Activated T-cell treated with anti-CD3 and anti-CD28 coated beads for 24 hours (primary cell): ENCODE measurements around the gene MAGED4B.
"Not testable (repeated sequence)": the region's sequence is repeated elsewhere in the genome, so short reads cannot be mapped to it uniquely, and the experiment has no call there.

ENCODE experiments used
- DNase-seq: peaks from one replicate; pipeline ENCODE4 v3.0.0-alpha.2; 2020; ENCODE audit warnings: low read depth

MAGED4B gene, protein sequence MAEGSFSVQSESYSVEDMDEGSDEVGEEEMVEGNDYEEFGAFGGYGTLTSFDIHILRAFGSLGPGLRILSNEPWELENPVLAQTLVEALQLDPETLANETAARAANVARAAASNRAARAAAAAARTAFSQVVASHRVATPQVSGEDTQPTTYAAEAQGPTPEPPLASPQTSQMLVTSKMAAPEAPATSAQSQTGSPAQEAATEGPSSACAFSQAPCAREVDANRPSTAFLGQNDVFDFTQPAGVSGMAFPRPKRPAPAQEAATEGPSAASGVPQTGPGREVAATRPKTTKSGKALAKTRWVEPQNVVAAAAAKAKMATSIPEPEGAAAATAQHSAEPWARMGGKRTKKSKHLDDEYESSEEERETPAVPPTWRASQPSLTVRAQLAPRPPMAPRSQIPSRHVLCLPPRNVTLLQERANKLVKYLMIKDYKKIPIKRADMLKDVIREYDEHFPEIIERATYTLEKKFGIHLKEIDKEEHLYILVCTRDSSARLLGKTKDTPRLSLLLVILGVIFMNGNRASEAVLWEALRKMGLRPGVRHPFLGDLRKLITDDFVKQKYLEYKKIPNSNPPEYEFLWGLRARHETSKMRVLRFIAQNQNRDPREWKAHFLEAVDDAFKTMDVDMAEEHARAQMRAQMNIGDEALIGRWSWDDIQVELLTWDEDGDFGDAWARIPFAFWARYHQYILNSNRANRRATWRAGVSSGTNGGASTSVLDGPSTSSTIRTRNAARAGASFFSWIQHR

DNA sequence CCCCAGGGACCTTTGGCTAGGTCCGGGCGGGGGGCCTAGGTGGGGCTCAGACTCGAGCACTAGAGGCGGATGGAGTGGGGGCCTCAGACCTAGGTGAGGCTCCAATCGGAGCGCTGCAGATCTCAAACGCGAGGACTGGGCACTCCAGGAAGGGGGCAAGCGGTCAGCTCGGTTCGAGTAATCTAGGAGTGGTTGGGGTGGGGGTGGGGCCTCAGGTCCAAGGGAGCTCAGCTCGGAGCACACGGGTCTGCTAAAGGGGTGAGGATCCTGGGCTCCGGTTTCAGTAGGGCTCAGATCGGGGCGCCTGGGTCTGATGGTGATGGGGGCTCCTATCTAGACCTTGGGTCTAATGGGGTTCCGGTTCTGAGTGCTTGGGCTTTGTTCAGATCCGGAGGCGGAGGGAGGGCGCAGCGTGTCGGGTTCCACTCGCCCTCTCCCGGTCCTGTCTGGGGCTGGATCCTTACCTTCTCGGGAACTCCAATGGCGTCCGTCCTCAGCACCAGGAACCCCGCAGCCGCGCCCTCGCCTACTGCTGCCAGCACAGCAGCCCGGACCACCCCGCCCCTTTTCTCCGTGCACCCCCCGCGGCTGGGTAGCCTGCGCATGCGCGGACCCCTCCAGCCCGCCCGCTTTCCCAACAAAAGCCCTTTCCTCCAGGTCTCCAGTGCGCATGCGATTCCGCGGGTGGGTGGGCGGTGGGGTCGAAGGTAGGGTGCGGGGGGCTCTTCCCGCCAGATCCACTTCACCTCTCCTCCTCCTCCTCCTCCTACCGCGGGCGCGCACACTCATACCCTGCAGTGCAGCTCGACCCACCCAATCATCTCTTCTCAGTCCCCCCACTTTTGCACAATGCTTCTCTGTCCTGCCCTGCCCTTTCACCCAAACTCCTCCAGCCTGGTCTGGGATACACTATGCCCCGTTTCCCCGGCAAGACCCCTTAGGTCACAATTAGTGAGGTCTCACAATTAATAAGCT, at the start of gene MAGED4B:
Gene MAGED4B, minus strand, starts transcription at position 518 of the 975 bp plus-strand sequence. CDS start 1,011 bp downstream, outside the sequence.
- DNase-seq, result not testable (repeated sequence)

DNA sequence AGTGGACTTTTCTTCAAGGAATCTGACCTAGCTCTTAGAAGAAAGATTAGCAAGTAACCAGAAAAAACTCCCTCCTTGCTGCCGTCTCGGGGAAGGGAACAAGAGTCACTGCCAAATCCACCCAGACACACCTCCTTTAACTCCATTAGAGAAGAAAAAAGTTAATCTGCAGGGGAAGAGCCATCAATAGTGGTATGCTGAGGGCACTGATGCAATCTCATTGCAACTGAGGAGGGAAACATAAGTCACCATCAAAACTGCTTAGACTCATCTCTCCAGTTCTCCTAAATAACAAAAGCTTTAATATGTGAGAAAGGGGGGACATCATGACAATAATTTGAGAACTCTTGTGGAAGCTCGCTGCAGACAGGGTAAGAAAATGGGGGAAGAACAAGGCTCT, 49.3 kb upstream of the MAGED4B start:
- no peak for DNase-seq

DNA sequence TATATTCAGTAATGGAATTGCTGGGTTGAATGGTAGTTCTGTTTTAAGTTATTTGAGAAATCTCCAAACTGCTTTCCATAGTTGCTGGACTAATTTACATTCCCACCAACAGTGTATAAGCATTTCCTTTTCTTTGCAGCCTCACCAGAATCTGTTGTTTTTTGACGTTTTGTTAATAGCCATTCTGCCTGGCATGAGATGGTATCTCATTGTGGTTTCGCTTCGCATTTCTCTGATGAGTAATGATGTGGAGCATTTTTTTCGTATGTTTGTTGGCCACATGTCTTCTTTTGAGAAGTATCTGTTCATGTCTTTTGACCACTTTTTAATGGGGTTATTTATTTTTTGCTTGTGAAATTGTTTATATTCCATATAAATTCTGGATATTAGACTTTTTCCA, 13.6 kb upstream of the MAGED4B start:
- no peak for DNase-seq

DNA sequence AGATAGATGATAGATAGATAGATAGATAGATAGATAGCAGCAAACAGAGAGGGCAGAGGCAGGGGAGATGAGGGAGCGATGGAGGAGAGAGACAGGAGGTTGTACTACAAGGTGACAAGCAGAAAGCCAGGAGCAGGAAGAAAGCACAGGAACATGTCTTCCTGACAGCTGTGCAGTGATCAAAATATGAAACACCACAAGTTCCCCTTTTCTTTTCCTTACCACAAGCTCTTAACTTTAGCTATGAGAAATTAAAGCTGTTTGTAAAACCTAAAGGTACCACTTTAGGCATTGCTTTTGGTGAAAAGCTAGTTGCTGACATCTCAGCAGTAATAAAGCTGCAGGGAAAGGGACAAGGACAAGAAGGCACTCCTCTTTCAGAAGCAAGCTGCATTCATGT, 9.1 kb upstream of the MAGED4B start:
- DNase-seq, result no peak

DNA sequence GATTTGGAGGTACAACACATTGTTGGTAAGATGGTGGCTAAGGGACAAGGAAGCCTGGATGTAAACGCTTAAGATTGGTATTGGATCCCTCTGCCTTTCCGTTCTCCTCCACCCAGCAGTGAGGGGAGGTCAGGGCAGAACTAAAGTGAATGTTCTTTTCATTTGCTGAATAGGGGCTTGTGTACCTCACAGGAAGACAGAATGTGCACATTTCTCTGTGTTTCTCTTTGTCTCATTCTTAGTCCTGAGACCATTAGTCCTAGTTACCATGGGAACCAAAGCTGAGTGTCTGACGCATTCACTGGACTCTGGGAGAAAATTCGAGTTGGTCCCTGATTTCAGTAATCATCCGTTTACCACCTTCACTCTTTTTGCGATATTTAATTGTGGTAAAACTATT, 26.7 kb downstream of the MAGED4B start:
- DNase-seq, result not testable (repeated sequence)

DNA sequence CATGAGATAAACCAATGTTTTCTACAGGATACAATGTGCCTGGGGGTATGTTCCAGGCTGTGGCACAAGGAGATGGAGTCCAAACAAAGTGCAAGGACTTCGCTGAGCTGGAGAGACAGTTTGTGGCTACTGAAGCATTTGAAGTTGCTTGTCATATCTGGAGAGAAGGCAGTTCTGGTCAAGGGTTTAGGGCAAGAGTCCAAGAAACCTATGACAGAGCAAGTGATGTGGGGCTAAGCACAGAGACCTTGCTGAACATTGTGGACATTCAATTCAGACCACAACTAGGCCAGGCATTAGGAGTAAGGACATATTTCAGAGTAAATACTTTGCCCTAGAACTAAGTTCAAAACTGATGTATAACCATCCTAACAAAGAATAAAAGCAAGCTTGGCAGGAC, 34.8 kb downstream of the MAGED4B start:
- no peak for DNase-seq

DNA sequence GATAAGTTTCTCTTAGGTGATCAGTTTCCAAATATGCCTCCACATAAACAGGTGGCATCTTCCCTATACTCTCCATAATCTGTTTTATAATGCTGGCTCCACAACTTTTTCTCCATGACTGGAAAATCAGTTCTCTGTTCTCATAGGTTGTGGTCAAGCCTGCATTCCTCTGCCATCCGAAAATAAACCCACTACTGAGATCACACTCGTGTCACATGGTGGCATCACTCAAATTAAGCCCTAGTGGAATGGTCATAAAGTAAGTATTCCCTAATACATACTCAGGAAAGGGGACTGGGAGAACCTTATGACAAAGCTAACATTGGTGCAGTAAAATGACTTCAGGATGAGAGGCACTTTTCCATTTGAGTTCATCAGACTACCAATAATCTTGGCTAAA, 37.6 kb downstream of the MAGED4B start:
- DNase-seq, result no peak

DNA sequence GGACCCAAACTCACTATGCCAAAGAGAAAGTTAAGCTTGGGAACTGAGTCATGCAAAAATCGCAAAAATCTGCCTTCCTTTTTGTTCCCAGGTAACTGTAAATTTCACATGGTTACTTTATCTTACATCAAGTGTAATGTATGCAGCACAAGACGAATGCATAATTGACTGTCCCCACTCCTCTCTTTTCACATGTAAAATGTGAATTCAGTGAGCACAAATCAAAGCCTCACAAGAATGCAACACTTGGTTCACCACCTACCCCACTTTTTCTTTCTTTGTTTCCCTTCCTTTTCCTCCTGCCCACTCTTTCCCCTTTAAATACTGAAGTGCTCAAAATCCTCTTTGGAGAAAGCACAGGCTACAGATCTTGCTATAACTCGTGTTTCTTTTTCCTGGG, 53.2 kb downstream of the MAGED4B start:
- no peak for DNase-seq
